Activated CD4-positive, CD25-positive, alpha-beta regulatory T cell treated with anti-CD3 and anti-CD28 coated beads, Interleukin-2, amount 50 U/mL, for 24 hours (primary cell): ENCODE data around the gene CCDC188.

Experiments used
- ATAC-seq, 2 donors: fragments of 150-1000 bp; cut with Tn5 transposase; one replicate each; pipeline ENCODE4 v1.10.0; 2021; ENCODE audit warnings: mild to moderate bottlenecking in 1 of 2, moderate library complexity in 1 of 2

Gene CCDC188

GRCh38 chr22:20131859-20132685 is 18.8 kb downstream of the CCDC188 start:
- peak; percentile 1 to 2 for ATAC-seq

- ATAC-seq, result peak; percentile 72 to 74
Observed at GRCh38 chr22:20131597-20131858, 19.3 kb downstream of the CCDC188 start, which contains the start of gene ZDHHC8. TSS of gene ZDHHC8 (plus strand) at chr22:20131804. CDS start at chr22:20131948, 144 bp downstream.

GRCh38 chr22:20130731-20131596 is 19.9 kb downstream of the CCDC188 start:
- peak; percentile 84 to 86 for ATAC-seq

GRCh38 chr22:20130319-20130718 is 20.5 kb downstream of the CCDC188 start:
- ATAC-seq, result no peak

- ATAC-seq, result no peak
Observed at GRCh38 chr22:20129747-20130014, 21.2 kb downstream of the CCDC188 start.

- peak; percentile 6 to 18 for ATAC-seq
Observed at GRCh38 chr22:20128902-20129746, 21.7 kb downstream of the CCDC188 start.

GRCh38 chr22:20128619-20128901 is 22.3 kb downstream of the CCDC188 start:
- no peak for ATAC-seq

GRCh38 chr22:20127869-20128618 is 22.8 kb downstream of the CCDC188 start:
- ATAC-seq, result no peak

GRCh38 chr22:20127318-20127868 is 23.5 kb downstream of the CCDC188 start:
- ATAC-seq, result no peak

GRCh38 chr22:20126284-20127029 is 24.4 kb downstream of the CCDC188 start:
- no peak for ATAC-seq

GRCh38 chr22:20125201-20126174 is 25.4 kb downstream of the CCDC188 start:
- no peak for ATAC-seq

- no peak for ATAC-seq
Observed at GRCh38 chr22:20124083-20124787, 26.6 kb downstream of the CCDC188 start.

GRCh38 chr22:20123366-20124082 is 27.3 kb downstream of the CCDC188 start:
- ATAC-seq, result no peak

- ATAC-seq, result no peak
Observed at GRCh38 chr22:20121856-20122415, 28.9 kb downstream of the CCDC188 start.

GRCh38 chr22:20118300-20119020 is 32.4 kb downstream of the CCDC188 start:
- ATAC-seq, result no peak

GRCh38 chr22:20117633-20118299 is 33.1 kb downstream of the CCDC188 start:
- ATAC-seq, result peak; percentile 30 to 42

GRCh38 chr22:20116951-20117632 is 33.8 kb downstream of the CCDC188 start, which contains the start of gene TRMT2A:
TSS of gene TRMT2A (minus strand) at chr22:20117226. CDS start at chr22:20116906, 320 bp downstream.
- ATAC-seq, result peak; percentile 86 to 87
